IPS DF 4.7 (cell line): ENCODE results near the gene NCS1.

ENCODE experiments used
- DNase-seq: peaks from one replicate; pipeline ENCODE4 v3.0.0-alpha.2; 2013; ENCODE audit warnings: low spot score; ENCODE audit errors: extremely low read depth

The NCS1 gene

GRCh38 chr9:130172161-130172857 lies at the start of gene NCS1:
Gene NCS1, plus strand, starts transcription at chr9:130172404. Its CDS starts 260 bp downstream, at chr9:130172664.
- no peak for DNase-seq

DNA sequence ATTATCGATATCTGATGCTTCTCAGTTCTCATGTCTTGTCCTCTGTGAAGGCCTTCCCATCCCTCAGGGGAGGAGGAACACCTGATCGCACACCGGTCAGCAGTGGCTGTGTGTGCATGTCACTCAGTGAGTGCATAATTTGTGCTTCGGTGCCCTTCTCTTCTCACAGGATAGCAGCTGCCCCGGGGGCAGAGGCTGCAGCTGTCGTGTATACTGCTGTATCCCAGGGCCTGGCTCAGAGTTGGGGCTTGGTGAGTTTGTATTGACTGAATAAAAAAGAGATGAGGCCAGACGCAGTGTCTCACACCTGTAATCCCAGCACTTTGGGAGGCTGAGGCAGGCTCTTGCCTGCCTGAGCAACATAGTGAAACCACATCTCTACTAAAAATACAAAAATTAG lies 49.7 kb upstream of the NCS1 start:
- no peak for DNase-seq

DNA sequence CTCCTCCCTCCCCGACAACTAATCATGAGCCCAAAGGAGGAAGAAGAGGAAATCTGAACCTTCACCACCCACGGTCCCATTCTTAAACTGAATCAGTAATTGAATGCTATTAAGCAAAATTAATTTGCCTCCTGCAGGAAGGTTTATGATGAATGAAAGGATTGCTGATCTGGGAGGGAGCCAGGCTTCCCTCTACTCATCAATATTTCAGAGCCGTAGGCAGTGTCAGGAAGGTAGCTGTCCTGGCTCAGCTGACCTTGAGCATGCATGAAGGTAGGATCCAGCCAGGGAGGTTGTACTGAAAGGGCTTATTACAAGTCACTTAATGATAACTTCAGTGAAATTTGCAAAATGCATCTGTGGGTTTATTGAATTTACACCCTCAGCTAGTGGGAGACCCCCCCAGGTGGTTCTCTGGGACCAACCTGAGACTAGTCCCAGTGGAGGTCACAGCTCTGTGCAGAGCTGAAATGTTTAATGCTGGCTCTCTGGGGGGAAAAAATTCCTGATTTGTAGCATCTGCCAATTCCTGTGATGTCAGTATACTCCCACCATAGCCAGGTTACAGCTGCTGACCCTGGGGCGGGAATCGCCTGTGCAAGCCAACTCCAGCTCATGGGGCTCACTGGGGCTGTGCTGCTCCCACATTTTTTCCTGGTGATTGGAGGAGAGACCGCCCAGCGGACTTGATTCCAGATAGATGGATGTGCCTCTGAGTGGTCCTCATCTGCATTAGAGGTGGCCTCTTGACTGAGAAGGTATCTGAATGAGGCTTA lies 47.9 kb upstream of the NCS1 start:
- DNase-seq = no peak

- no peak for DNase-seq
These were observed 45.3 kb upstream of the NCS1 start for GRCh38 chr9:130126721-130127433.

DNA sequence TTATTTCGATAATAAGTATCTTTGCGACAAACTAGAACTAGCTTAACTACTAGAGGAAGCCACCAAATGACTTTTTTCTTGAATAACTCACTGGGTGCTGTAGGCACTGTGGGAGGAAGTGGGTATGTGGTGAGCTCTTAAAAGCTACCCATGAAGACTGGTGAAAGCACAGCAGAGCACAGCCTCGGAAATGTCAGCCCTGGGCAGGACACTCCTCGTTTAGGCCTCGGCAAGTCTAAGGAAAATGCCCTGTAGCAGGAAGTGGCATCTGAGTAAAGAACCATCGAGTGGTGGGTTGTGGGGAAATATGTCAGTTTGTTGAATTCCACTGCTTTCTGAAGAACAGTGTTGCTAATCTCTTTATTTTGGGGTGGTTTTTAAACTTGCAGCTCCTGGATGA lies 44.0 kb upstream of the NCS1 start:
- DNase-seq = no peak

DNA sequence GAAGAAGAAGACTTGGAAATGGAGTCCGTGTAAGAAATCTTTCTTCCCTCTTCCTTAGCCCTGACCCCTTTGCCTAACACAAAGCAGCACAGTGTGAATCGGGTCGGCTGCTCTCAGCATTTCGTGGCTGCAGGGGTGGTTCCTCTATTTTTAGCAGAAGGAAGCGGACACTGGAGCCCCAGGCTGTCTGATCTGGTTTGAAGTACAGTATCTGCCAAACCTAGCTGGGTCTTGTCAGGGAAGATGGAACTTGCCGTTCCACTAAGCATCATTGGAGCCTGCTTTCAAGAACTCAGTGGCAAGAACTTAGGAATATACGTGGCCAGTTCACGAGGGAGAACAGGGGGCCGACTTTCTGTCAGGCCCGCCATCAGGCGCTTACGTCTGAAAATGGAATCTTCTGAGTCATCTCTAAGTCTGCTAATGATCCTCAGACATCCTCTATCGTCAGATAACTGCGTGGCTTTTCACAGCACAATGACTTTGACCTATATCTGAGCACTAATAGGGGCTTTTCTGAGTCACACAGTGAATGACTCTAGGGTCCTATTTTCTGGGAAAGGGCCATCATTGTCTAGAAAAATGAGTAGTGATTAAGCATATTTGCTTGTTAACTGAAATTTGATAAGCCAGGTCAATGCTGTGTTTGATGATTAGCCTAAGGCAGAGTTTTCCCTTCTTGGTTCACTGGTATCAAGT lies 43.3 kb upstream of the NCS1 start:
- no peak for DNase-seq

- no peak for DNase-seq
These were observed 42.7 kb upstream of the NCS1 start for GRCh38 chr9:130129432-130130061.

GRCh38 chr9:130132746-130133145 lies 39.5 kb upstream of the NCS1 start:
- no peak for DNase-seq

DNA sequence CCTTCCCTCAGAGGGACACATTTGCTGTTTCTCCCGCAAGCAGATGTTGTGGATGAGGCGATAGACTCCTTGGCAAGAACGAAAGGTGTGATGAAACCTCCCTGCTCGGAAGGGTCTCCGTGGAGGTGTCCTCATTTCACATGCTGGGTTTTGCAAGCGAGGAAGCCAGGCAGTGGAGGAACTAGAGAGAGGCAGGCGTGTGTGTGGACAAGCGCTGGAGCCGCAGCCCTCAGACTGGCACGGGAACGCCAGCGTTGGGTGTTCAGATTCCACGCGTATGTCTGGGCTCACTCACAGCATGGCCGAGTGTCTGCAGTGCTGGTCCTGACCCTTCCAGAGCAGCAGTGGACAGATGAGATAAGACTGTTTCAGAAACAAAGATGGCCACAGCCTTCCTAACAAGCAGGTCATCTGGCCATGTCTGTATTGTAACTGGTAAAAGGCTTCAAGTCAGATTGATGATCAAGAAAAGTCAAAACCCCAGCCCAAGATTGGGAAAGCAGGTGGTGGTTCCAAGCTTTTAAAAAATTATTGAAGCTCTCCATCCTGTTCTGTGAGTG lies 35.0 kb upstream of the NCS1 start:
- DNase-seq = no peak

GRCh38 chr9:130137641-130138081 lies 34.5 kb upstream of the NCS1 start:
- no peak for DNase-seq

DNA sequence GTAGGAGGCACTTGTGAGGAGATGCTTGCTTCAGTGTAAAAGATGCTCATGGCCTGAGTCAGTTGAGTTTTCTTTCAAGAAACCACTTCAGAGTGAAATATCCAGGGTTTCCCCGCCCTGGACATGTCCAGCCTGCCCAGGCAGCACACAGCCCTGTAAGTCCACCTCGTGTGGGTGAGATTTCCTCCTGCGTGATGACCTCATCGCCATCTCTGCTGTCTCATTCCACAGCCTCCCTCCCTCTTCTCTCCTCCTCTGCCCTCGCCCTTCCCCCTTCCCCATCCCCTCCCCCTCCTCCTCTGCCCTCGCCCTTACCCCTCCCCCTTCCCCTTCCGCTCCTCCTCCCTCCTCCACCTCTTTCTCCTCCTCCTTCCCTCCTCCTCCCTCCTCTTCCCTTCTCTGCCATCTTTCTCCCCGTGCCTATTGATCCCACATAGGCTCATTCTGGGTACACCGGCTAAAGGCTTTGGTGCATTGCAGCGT lies 34.0 kb upstream of the NCS1 start:
- DNase-seq = peak; percentile 46

DNA sequence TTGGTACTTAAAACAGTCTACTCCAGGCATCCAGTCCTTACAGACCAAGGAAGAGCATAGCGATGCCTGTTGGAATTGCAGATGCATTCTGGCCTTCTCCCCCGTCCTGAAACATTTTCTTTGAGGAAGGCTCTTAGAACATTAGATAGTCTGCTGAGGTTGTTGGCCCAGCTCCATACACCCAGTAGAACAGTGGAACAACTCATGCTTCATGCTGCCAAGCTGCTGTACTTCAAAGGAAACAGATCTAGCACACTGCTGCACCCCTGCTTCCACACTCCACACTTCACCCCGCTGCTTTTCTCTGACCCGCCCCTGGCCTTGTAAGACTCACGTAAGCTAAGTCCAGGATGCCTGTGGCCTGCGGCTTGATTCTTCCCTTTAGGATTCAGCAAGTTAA lies 33.4 kb upstream of the NCS1 start:
- DNase-seq = no peak

DNA sequence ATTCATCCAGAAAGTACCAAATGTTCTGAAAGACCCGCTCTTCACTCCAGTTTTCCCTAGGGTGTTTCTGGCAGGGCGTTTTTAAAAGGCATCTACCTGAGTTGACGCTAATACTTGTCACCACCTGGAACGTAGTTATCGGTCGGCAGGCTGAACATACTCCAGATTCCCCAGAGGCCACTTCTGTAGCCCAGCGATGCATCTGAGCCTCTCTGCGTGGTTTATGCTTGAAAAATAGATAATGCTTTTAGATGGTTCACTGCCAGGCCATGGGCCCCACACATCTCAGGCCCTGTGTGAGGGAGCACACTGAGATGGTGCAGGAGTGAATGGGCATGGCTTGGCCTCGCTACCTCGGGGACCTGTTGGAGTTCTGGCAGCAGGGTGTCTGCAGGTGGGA lies 33.0 kb upstream of the NCS1 start:
- no peak for DNase-seq

DNA sequence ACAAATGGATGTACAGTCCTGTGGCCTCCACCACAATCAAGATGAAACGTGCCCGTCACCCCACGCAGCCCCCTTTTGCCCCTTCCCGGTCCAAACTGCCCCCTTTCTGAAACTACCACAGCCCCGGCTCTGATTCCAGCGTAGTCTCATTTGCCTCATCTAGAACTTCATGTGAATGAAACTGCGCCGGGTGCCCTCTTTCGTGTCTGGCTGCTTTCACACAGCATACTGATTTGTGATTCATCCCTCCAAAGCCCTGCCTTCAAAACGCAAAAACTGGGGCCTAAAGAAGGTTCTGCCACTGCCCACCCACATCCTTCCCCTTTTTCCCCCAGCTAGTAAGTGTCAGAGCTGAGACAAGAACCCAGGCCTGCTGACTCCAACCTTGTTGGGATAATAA lies 31.5 kb upstream of the NCS1 start:
- no peak for DNase-seq

- no peak for DNase-seq
These were observed 30.1 kb upstream of the NCS1 start for GRCh38 chr9:130142056-130142455.

DNA sequence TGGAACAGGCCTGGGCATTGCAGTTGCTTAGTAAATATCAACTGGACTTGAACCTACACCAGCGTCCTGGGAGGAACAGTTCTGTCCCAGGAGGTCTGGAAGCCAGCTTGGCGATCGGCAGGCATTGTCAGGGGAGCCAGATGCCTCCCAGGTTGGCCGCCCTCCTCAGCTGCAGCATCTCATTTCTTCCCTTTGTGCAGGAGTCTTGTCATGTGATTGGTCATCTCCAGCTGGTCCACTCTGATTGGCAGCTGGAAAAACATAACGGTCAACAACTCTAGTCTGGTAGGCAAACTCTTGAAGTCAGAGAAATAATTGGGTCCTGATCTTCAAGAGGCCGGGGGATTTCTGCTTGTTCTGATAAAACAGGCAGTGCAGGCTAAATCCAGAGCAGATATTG lies 29.6 kb upstream of the NCS1 start:
- no peak for DNase-seq

DNA sequence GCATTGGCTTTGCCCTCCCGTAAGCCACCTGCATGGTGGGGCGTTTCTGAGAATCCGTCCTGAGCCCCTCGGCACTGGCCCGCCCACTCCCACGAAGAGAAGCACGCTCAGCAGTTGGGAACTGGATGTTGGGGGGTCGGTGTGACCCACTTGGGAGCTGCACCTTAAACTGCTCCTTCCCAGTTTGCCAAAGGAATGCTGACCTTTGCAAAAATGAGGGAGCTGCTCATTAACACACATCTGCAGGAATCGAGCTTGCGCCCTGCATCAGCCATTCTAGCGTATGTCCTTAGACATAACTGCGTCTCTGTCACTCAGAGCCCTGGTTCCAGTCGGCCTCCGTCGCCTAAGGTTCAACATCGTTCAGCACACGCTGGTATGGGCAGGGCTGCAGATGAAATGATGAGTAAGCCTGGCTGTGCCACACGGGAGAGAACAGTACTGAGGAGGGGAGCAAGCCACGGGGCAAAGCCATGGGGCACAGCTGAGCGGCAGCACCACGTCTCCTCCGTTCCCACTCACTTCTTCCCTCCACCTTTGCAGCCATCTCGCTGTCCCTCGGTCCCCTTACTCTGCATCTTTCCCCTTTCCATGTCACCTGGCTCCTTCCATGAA lies 28.8 kb upstream of the NCS1 start:
- DNase-seq = no peak

- no peak for DNase-seq
These were observed 28.2 kb upstream of the NCS1 start for GRCh38 chr9:130143958-130144366.

DNA sequence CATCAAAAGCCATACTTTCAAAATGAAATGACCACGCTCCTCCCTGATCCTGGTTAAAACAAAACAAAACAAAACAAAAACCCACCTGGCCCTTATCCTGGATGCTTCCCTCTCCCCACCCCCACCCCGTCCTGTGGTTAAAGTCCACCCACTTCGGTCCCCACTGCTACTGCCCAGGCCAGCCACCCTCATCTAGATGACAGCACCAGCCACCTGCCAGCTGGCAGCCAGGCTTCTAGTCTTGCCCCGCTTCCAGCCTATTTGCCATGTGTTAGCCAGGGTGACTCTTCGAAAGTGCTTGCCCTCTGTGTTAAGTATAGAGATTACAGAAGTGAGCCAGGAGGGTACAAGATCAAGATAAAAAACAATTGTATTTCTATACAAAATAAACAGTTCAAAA lies 27.5 kb upstream of the NCS1 start:
- DNase-seq = no peak

GRCh38 chr9:130145658-130146057 lies 26.5 kb upstream of the NCS1 start:
- DNase-seq = no peak
